Measurements from ENCODE around the gene TPT1.
"Not testable (repeated sequence)": the region's sequence is repeated elsewhere in the genome, so short reads cannot be mapped to it uniquely, and the experiment has no call there.

TPT1 gene

GRCh38 chr13:45299194-45299593 is 41.8 kb downstream of the TPT1 start:
- DNase-seq, result no peak

GRCh38 chr13:45298550-45298949 is 42.4 kb downstream of the TPT1 start:
- DNase-seq, result not testable (repeated sequence)

DNA sequence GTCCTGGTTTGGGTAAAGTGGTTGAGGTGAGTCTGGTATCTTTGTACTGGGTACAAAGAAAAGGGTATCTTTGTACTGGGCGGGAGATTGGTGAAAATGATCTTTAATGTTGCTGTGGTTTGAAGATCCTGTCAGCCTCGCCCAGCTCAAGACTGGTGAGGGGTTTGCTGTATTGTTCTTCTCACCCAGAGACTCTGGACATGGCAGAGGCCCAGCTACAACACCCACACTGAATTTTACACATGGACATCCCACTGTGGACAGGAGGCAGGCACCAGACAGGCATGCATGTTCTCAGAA is 42.8 kb downstream of the TPT1 start:
- DNase-seq, result no peak

DNA sequence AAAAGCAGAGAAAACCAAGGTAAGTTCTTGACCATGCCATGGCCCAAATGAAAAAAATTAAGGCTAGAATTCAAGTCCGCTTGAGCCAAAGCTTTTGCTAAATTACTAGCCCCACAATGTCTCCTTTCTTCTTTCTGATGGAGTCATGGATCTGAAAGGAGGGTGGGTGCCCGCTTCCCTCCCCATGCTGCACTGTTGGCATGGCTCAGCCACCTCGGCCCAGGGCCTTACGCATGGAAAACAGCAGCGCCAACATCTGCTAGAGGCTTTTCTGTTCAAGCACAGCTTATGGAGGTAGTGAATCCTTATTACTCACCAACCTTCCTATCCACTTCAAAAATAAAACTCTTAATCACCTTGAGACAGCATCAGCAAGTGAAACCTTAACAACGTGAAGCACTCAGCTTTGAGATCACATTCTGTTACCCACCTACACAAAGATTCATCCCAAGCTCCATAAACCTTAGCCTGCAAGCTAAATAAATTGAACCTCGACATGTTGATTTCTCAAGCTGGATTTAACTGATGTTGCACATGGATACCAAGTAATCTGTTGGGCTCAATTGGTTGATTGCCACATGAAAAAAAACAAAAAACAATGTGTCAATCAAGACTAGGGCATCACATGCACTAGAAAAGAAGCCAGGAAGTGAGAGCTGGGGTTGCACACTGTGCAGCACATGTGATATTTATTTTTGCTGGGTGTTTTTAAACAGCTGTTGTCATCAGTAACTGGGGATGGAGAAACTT is 43.4 kb downstream of the TPT1 start:
- peak; percentile 24 for DNase-seq

DNA sequence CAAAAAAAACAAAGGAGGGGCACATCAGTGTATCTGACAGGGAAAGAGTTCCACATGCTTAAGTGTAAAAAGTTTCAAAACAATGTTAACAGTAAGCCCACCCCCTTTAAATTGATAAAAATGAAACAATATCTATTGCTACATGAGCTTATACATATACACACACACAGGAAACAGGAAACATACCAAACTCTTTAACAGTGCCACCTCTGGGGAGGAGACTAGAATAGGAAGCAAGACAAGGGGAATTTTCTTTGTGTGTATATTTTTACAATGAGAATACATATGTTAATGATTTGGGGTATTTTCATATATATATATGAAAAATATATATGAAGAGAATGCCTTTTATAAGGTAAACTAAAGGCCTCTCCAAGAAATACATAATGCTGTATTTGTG is 44.7 kb downstream of the TPT1 start:
- DNase-seq, result no peak

GRCh38 chr13:45295536-45295935 is 45.4 kb downstream of the TPT1 start:
- DNase-seq, result no peak

- no peak for DNase-seq
These were observed 48.8 kb downstream of the TPT1 start for GRCh38 chr13:45292176-45292575.

DNA sequence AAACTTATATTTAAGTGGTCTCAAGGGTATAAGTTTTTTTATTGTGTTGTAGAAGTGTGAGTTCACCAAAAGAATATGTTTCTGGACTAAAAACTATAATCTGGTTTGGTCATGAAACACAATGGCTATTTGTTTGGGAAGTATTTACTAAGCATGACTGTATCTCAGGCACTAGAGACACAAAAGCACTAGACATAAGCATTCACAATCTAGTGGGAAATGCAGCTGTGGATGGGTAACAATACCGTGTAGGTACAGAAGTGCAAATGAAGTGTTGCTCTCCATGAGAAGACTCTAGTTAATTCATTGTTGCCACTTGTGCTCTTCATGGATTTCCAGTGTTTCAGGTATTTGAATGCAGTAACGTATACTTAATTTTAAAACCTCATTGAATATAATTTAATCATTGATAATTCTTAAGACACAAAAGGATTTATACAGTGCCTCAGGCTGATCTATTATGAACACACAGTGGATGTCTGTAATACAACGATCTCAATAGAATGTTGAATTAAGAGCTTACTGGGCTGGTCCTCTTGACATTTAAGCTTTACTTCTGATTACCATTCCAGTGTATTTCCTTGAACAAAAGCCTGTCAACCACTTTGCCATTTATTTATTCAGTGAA is 50.9 kb downstream of the TPT1 start:
- no peak for DNase-seq
